A549 treated with AZD9567 at 1 μM for 4 hours (cell line): ENCODE measurements around the gene ZNF772. TPM values are rescaled to one million over a fixed set of nuclear protein-coding genes. Genes with fewer than 3 reads are reported as not detected.

Experiments
- total RNA-seq: library from RNA; stranded (reverse); fragments of 200-300 nt; extraction: Qiagen RNA extraction; gene quantifications from 5 replicates; pipeline ENCODE4 v1.2.3, GENCODE V29; 2022; ENCODE audit not compliant: insufficient read depth

The ZNF772 gene
- 1.1 to 1.5 TPM (median 1.2 TPM) in 5 replicates for total RNA-seq

DNA sequence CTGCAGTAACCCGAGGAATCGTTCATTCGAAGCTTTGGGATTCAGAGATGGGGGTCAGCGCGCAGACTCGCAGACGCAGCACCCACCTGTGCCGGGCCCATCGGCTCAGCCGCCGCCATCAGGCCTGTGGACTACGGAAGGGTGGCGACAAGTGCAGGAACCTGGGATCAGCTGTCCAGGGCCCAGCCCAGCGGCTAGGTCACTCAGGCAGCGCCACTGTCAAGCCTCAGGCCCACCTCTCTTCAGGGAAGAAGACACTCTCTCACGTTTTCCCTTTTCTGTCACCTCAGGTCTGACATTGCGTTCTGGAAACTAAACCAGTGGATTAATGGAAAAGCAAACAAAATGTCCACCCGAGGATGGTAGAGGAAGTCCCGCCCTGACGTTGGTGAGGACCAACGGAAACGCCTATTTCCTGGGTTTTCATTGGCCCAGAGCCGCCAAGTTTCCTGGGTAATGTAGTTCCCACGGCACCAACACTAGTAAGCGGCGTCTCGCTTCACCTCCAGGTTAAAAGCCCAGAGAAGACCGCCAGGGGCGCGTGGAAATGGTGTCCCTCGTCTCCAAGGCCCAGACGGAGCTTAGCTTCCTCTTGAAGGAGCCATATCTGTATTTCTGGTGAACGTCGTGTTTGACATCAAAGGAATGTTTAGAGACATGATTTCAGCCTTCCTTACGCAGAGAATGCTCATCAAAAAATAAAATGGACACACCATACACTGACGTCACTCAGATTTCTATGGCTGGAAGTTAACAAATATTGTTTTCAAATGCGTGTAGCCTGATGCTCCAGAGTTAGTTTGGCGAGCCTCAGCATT, at the start of gene ZNF772:
ZNF772 (minus strand) TSS at position 376 of the 818 bp plus-strand sequence; CDS start at position 119, 257 bp downstream.

DNA sequence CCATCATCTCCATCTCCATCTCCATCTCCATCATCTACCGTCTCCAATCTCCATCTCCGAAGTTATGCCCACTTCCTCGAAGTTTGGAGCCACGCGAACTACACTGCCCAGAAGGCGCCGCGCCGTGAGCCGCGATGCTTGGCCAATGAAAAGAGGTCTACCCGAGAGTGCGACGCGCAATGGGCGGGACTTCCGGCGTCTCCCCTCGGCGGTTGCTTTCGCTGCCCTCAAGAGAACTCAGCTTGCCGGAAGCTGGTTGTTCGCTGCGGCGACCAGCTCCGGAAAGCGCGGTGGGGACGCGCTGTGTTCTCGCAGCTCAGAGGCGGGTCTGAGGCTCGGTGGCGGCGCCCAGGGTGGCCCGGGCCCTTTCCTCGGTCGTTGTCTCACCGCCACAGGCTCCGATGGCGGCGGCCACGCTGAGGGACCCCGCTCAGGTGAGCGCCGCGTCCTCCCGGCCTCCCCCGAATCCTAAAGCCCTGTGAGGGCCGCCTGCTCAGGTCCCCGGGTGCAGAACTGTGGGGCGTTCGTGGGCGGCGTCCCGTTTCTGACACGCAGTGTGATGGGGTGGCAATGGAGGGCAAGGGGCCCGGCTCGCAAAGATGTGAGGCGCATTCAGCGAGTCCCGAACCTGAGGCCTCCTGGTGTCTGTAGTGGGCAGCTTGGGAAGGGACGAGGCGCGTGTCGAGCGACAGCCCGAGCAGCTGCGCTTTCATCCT, 22.5 kb upstream of the ZNF772 start, which contains the start of gene ZNF773:
ZNF773 (plus strand) TSS at position 259 of the 716 bp plus-strand sequence; CDS start at position 402, 143 bp downstream.

GRCh38 chr19:57487477-57488298, 10.3 kb upstream of the ZNF772 start, which contains the start of gene ZNF419:
TSS of gene ZNF419 (plus strand) at chr19:57487750. CDS start at chr19:57487951, 201 bp downstream.

GRCh38 chr19:57435062-57435978, 42.0 kb downstream of the ZNF772 start, which contains the start of gene ZNF749:
TSS of gene ZNF749 (plus strand) at chr19:57435325. CDS start at chr19:57435579, 254 bp downstream.

Other genes starting within 250 kb of the ZNF772 start
- 0.38 to 0.59 TPM (median 0.51 TPM) in 4 of 5 replicates, not detected in the other for gene AURKC, start 246.5 kb downstream of the ZNF772 start, total RNA-seq
- gene ZNF805, start 236.9 kb downstream of the ZNF772 start, total RNA-seq, result 1.1 to 2.3 TPM (median 1.7 TPM) in 5 replicates
- 0.86 to 1.2 TPM (median 0.91 TPM) in 4 of 5 replicates, not detected in the other for gene ZNF460, start 197.1 kb downstream of the ZNF772 start, total RNA-seq
- gene ZNF543, start 157.1 kb downstream of the ZNF772 start, total RNA-seq, result 1.1 to 3.1 TPM (median 1.3 TPM) in 5 replicates
- 2.0 to 2.4 TPM (median 2.1 TPM) in 5 replicates for gene ZNF304, start 126.3 kb downstream of the ZNF772 start, total RNA-seq
- 12.8 to 16.1 TPM (median 13.3 TPM) in 5 replicates for gene TRAPPC2B, start 114.0 kb downstream of the ZNF772 start, total RNA-seq
- gene ZNF547, start 114.0 kb downstream of the ZNF772 start, total RNA-seq, result 0.78 to 1.6 TPM (median 1.3 TPM) in 5 replicates
- gene ZNF548, start 87.7 kb downstream of the ZNF772 start, total RNA-seq, result 2.6 to 6.0 TPM (median 3.2 TPM) in 5 replicates
- 4.7 to 5.9 TPM (median 5.1 TPM) in 5 replicates for gene ZNF17, start 66.4 kb downstream of the ZNF772 start, total RNA-seq
- gene ZNF749, start 42.2 kb downstream of the ZNF772 start, total RNA-seq, result 17.7 to 33.9 TPM (median 18.6 TPM) in 5 replicates
- gene VN1R1, start 20.4 kb downstream of the ZNF772 start, total RNA-seq, result 0.05 to 0.10 TPM (median 0.06 TPM) in 3 of 5 replicates, not detected in the others
- gene ZNF419, start 10.2 kb upstream of the ZNF772 start, total RNA-seq, result 6.6 to 7.2 TPM (median 6.8 TPM) in 5 replicates
- 4.6 to 11.1 TPM (median 5.6 TPM) in 5 replicates for gene ZNF773, start 22.4 kb upstream of the ZNF772 start, total RNA-seq
- gene ZNF549, start 49.8 kb upstream of the ZNF772 start, total RNA-seq, result 1.5 to 3.6 TPM (median 1.6 TPM) in 5 replicates
- gene ZNF550, start 82.3 kb upstream of the ZNF772 start, total RNA-seq, result 3.2 to 4.8 TPM (median 4.3 TPM) in 5 replicates
- 3.4 to 4.6 TPM (median 4.2 TPM) in 5 replicates for gene ZNF416, start 101.3 kb upstream of the ZNF772 start, total RNA-seq
- gene ZIK1, start 106.6 kb upstream of the ZNF772 start, total RNA-seq, result 0.18 TPM in 1 of 5 replicates, not detected in the others
- gene ZNF530, start 122.3 kb upstream of the ZNF772 start, total RNA-seq, result 3.9 to 6.5 TPM (median 4.6 TPM) in 5 replicates
- 7.5 to 20.4 TPM (median 8.9 TPM) in 5 replicates for gene ZNF134, start 136.7 kb upstream of the ZNF772 start, total RNA-seq
- gene ZNF211, start 155.6 kb upstream of the ZNF772 start, total RNA-seq, result 5.6 to 7.8 TPM (median 6.5 TPM) in 5 replicates
- not detected in 5 replicates for gene ZSCAN4, start 191.4 kb upstream of the ZNF772 start, total RNA-seq
- 5.3 to 5.6 TPM (median 5.6 TPM) in 5 replicates for gene ZNF551, start 204.4 kb upstream of the ZNF772 start, total RNA-seq
- gene ZNF154, start 231.6 kb upstream of the ZNF772 start, total RNA-seq, result not detected in 5 replicates